Uterus (tissue), 2 donors: ENCODE measurements around the gene CPEB2.

Experiments
- POLR2A ChIP-seq, 2 donors: fragments of 450-650 bp; IDR thresholded peaks; one replicate each; pipeline ENCODE4 v1.6.1; 2016; ENCODE audit warnings: antibody characterized with exemption in 2 of 2, mild to moderate bottlenecking in 1 of 2, moderate library complexity in 1 of 2
- TF ChIP-seq, protein P1 (sequence below), 4 experiments: fragments of 200-600 bp in 2 of 4; fragments of 450-650 bp in 2 of 4; sonication (generic) in 2 of 4; IDR thresholded peaks; one replicate each; pipeline ENCODE4 v1.5.1; 2016 to 2019; ENCODE audit warnings: antibody characterized with exemption in 4 of 4, mild to moderate bottlenecking in 2 of 4, moderate library complexity in 1 of 4

DNA sequence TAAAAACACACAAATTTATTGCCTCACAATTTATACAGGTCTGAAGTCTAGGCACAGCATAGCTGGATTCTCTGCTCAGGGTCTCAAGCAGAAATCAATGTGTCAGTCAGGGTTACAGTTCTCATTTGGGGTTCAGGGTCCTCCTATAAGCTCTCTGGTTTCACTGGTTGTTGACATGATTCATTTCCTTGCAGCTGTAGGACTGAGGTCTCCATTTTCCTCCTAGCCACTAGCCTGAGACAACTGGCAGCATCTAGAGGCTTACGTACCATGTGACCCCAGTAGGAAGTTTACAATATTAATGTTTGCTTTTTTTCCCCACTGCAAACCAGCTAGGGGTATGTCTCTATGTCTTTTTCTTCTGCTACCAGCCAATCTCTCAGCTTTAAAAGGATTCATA, 102.5 kb downstream of the CPEB2 start:
- TF ChIP-seq, protein P1, sequence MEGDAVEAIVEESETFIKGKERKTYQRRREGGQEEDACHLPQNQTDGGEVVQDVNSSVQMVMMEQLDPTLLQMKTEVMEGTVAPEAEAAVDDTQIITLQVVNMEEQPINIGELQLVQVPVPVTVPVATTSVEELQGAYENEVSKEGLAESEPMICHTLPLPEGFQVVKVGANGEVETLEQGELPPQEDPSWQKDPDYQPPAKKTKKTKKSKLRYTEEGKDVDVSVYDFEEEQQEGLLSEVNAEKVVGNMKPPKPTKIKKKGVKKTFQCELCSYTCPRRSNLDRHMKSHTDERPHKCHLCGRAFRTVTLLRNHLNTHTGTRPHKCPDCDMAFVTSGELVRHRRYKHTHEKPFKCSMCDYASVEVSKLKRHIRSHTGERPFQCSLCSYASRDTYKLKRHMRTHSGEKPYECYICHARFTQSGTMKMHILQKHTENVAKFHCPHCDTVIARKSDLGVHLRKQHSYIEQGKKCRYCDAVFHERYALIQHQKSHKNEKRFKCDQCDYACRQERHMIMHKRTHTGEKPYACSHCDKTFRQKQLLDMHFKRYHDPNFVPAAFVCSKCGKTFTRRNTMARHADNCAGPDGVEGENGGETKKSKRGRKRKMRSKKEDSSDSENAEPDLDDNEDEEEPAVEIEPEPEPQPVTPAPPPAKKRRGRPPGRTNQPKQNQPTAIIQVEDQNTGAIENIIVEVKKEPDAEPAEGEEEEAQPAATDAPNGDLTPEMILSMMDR (IDR thresholded peaks at IDR 0.05): no peak
- no peak for TF ChIP-seq POLR2A (IDR thresholded peaks at IDR 0.05)
